ENCODE measurements around the gene CD14.
"Not testable (repeated sequence)": the region's sequence is repeated elsewhere in the genome, so short reads cannot be mapped to it uniquely, and the experiment has no call there.

CD14 gene

DNA sequence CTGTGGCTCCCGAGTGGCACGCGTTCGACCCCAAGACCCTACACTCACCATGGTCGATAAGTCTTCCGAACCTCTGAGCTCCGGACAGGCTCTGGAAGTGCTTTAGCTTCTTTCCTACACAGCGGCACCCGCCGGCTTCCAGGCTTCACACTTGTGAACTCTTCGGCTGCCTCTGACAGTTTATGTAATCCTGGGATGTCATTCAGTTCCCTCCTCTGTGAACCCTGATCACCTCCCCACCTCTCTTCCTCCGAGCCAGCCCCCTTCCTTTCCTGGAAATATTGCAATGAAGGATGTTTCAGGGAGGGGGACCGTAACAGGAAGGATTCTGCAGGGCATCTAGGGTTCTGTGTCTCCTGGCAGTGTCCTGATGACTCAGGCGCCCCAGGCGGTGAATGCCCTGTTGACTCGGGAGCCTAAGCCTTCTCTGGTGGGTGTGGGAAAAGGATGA lies at the start of gene CD14:
CD14 (minus strand) TSS at position 155 of the 451 bp plus-strand sequence; CDS start at position 51, 104 bp downstream.
- DNase-seq (ENCODE audit: low read depth): peak; percentile 91

DNA sequence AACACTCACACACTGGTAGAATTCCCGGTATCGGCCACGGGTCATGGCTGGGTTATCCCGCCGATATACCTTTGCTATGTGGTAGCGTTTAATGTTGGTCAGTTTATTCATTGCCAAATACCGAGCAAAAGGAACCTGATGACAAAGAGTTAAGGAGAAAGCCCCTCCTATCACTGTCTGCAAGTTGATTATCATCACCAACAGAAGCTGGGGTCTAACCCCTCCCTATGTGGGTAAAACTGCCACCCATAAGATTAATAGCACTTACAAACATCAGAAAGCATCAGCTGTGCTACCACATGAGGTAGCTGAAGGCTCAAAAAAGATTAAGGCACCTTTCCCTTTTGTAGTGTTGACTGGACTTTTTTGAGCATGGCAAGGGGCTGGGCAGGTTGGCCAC lies 46.0 kb upstream of the CD14 start:
- DNase-seq (ENCODE audit: low read depth): no peak

DNA sequence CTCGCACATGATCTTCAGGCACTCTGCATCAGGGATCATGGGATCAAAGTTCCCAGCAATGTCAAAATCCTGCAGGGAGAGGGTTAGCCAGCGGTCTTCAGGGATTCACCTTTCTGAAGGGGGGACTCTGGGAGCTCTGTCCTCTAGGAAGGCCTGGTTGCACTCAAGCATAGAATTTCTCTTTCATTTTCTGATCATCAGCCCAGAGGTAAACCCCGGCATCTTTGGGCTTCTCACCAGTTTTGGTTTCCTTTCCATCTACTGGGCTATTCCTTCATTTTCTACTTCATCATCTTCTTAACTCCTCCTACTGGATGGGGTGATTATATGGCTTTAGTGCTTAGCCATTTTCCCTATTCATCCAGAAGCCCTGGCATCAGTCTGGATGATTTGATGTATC lies 45.0 kb upstream of the CD14 start:
- no peak for DNase-seq (ENCODE audit: low read depth)

DNA sequence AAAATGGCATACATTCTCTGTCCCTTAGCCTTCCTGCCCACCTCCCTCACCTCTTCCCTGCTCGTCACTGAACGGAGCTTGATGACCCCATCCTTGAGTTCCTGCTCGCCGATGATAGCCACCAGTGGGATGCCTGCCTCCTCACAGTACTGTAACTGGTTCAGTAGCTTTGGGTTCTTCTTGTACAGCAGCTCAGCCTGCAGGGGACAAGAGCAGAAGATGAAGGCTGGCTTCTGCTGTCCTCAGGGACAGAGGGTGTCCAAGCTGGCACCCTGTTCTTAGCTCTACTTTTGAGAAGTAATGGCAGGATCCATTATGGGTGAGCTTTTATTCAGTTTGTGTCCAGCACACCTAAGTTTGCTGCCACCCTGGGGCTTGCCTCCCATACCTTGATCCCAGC lies 41.7 kb upstream of the CD14 start:
- no peak for DNase-seq (ENCODE audit: low read depth)

DNA sequence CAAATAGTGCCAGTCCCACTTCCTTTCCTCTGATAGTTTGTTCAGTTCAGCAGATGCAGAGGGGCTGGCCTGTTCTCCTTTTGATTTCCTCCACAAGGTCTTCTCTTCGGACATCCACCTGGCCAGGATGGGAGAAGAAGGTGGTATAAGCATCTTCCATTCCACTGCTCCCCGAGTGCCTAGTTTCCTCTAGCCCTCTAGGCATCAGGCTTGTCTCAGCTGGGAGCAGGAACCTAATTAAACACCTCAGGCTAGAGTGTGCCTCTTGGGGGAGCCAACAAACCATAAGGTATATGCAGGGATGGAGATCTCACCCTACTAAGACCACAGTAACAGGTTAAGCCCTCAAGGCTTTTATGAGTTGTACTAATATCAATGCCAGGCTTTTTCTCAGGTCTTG lies 41.2 kb upstream of the CD14 start:
- no peak for DNase-seq (ENCODE audit: low read depth)

DNA sequence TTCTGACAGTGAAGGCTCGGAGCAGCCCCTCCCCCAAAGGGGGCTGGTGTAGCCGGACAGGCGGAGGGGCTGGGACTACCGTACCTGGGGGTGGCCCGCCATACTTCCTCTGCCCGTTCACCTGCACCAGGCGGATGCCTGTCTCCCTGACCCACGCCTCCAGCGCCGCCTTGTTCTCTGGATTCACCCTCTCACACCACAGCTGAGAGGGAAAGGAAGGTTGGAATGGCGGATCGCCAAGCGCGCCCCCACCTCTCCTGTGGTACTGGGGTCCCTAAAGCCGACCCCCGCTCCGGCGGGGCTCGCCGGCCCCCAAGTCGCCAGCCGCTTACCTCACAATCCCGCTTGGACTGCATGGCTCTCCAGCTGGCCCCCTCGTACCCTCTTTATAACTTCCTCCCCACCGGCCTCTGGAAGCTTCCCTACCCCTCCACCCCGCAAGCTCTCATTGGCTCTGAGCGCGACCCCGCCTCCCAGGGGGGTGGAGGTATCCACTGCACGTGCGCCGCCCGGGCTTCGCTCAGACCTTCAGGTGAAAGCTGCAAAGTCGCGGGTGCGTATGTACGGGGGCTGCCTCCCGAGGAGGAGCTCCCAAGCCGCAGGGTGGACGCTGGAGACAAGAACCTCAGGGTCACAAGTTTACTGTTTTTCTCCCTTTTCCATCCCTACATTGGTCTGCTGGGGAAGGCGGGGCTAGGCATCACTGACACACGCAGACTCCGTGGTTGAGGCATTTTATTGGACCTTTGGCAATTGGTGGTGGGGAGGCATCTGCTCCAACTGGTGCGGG lies 40.4 kb upstream of the CD14 start, which contains the start of gene DND1:
DND1 (minus strand) TSS at position 390 of the 790 bp plus-strand sequence; CDS start at position 356, 34 bp downstream.
- no peak for DNase-seq (ENCODE audit: low read depth)

DNA sequence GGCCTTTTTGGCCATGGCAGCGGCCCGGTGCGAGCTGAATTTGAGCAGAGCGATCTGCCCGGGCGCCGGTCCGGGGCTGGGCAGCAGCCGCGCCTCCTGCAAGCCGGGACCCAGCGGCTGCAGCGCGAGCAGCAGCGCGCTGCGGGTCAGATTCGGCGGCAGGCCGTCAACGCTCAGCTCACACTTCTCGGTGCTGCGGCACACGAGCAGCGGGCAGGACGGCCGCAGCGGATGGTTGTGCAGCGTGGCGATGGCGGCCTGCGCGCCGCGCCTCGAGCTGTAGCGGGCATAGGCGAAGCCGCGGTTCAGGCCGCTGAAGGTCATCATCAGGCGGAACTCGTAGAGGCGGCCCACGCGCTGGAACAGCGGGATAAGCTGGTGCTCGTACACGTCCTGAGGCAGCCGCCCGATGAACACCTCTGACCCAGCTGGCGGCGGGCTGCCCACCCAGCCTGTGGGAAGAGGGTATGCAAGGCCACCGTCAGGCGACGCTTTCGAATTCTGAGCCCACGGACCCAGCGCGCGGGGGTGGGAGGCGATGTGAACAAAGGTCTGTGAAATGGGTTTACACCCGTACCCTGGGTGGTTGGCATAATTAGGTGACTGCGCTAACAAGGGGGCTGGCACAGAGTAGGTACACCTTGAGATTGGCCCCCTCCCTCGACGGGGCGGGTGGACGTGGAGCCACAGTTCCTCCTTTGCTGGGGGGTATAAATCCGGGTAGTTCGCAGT lies 39.6 kb upstream of the CD14 start:
- DNase-seq (ENCODE audit: low read depth): peak; percentile 57

DNA sequence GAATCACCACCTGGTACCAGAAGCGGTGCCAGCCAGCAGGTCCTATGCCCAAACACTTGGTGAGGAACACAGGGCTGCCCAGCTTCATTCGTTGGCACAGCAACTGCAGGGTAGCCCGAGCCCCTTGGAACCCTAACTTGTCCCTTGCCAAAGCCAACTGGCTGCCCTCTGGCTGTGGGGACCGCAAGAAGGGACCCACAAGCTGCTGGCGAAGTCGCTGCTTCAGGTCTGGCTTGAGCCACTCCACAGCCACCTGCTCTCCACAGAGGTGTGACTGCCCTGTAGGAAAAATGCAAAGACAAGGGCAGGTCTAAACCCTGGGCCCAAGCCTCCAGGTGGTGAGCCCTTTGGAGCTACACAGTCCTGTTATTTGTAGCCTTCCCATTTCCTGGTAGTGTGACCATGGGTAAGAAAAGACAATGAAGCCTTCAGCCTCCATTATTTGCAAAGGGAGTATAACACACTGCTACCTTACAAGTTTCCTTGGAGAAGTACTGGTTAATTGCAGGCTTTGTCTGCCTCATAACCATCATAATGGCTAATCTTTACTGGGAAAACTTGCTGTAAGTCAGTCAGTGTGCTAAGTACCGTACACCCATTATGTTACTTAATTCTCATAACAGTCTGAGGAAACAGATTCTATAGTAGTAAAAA lies 38.6 kb upstream of the CD14 start:
- DNase-seq (ENCODE audit: low read depth): no peak

DNA sequence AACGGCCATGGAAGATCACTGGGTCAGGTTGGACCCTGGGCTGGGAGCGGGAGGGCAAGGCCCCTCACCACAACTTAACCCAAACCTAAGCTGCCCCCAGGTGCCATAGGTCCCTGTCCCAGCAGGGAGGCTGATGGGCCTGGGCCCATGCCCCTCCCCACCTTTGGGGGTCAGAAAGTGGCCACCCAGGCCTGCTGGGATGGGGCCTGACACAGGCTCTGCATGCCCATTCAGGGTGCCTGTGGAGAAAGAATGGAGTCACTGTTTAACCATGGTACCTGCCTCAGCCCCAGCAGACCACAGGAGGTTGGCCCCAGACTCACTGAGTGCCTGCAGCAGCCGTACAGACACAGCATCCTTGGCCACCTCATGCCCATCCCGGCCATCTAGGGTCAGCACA lies 38.1 kb upstream of the CD14 start:
- DNase-seq (ENCODE audit: low read depth): not testable (repeated sequence)

DNA sequence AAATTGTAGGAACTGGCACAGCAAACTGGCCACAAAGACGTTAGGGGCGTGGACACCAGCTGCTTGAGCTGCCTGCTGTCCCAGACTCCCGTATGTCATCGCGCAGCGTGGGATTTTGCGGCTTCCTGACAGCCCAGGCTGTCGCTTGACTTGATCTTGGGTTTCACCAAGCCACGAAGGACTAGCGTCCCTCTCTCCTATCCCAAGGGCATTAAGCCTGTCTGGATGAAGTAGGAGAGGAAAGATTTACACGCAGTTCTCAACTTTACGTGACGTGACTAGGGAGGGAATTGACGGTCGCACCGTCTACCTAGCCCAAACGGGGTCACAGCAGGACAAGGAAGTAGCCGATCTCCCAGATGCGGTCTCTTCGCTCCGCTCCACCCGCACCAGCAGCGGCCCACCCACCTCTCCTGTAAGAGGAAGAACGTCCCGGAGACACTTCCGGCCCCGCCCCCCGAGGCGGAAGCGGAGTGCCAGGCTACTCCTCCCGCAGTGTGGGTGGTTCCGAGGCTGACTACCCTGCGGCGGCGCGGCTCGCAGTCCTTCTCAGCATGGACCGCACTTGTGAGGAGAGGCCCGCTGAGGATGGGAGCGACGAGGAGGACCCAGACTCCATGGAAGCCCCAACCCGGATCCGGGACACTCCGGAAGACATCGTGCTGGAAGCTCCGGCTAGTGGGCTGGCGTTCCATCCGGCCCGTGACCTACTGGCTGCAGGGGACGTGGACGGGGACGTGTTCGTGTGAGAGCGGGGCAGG lies 31.6 kb upstream of the CD14 start, which contains the start of gene WDR55:
WDR55 (plus strand) TSS at position 546 of the 761 bp plus-strand sequence; CDS start at position 555, 9 bp downstream.
- DNase-seq (ENCODE audit: low read depth): peak; percentile 96

DNA sequence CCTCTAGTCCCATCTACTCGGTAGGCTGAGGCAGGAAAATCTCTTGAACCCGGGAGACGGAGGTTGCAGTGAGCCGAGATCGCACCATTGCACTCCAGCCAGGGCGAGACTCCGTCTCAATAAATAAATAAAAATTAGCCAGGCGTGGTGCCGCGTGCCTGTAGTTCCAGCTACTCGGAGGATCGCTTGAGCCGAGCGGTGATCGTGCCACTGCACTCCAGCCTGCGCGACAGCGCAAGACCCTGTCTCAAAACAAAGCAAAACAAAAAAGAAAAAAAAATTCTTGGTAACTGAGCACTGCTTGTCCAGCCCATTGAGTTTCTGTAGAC lies 31.0 kb upstream of the CD14 start:
- no peak for DNase-seq (ENCODE audit: low read depth)

DNA sequence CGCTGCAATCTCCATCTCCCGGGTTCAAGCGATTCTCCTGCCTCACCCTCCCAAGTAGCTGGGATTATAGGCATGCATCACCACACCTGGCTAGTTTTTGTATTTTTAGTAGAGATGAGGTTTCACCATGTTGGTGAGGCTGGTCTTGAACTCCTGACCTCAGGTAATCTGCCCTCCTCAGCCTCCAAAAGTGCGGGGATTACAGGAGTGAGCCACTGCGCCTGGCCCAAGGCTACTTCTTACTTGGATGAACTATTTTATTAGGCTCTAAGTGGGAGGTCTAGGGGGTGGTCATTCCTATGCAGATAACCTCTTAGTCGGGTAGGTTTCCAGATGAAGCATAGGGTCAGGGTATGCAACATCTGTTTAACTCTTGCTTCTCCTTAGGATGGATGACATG lies 27.4 kb upstream of the CD14 start:
- DNase-seq (ENCODE audit: low read depth): not testable (repeated sequence)

DNA sequence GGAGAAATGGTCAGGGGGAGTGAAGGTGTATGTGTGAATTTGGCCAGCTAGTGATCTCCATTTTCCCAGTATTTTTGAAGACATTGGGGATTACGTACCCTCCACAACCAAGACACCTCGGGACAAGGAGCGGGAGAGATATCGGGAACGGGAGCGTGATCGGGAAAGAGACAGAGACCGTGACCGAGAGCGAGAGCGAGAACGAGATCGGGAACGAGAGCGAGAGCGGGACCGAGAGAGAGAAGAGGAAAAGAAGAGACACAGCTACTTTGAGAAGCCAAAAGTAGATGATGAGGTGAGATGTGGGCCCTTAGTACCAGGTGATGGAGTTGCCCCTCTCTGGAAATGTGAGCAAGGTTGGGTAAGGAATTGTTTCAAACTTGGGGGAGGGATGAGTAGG lies 25.9 kb upstream of the CD14 start:
- DNase-seq (ENCODE audit: low read depth): no peak

DNA sequence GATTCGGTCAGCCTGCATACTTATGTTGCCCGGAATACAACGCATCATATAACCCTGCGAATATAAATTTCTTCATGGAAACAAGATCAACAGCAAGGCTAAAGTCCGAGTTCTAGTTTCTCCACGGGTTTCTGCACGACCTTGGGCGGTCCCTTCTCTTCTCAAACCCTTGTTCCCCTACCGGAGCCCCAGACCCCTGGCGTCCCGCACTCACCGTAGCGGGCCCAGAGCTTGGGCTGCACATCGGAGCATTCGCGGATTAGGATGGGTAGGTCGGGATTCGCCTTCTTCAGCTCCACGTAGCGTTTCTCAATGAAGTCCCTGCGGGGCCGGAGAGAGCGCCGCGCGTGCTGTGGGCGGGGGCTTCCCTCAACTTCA lies 14.1 kb upstream of the CD14 start:
- DNase-seq (ENCODE audit: low read depth): peak; percentile 17

DNA sequence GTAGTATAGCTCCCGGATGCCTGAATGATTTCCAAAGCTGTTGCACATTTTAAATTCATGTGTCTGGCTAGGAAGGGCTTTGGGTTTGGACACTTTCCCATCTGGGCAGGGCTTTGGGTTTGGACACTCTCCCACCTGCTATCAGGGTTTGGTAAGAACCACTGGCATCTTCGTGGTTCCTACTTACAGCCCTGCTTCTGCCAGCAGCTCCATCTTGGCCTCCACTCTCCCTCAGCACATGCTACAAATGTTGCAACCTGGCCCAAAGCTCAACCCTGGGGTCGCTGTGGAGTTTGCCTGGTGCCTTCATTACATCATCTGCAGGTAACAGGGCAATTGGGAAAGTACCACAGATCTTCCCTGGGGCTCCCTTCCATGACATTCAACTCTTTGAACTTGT lies 9.7 kb upstream of the CD14 start:
- no peak for DNase-seq (ENCODE audit: low read depth)

DNA sequence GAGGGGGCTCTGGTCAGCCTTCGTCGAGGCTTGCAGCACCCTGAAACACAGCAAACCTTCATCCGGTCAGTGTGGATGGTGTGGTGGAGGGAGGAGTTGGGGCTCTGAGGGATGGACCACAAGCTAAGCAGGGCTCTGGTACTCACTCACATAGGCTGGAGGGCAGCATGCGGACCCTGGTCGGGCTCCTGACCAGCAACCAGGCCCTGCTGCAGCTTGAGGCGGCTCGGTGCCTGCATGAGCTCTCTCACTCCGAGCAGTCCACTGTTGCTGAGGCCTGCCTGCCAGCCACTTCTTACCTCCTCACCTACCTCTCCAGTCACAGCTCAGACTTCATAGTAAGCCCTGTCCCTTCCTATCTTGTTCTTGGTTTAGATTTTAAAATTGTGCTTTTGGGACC lies 8.7 kb upstream of the CD14 start:
- DNase-seq (ENCODE audit: low read depth): no peak

DNA sequence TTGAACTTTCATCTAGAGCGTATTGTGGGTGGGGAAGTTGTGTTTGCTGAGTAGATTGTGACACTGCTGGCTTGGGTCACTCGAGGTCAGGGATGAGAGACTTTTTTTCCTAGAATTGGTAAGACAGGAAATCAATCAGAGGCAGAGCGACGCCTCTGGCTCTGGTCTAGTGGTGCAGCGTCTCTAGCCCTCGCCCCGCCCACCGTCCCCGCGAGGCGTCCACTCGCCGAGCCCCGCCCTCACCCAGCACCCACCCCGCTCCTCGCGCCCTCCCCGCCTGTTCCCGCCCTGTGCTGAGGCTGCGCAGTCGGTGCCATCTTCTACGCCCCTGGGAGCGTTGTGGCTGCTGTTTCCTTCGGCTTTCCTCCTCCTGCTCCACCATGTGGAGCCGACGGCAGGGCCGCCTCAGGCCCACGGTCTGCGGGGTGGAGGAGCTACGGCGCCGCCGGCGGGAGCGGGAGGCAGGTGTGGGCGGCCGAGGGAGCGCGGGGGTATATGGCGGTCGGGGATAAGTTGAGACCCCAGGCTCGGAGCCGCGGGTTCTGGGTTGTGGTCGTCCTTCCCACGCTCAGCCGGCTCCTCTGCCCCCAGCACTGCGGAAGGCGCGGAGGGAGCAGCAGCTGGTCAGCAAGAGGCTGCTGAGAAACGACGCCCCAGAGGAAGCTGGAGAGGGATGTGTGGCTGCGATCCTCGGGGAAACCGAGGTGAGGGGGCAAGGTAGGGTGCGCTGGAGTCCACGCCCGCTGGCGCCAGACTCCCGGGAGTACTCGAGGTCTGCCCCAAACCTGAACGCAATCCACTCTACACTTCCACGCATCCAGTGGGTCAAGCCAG lies 6.4 kb upstream of the CD14 start, which contains the start of gene TMCO6:
TMCO6 (plus strand) TSS at position 304 of the 834 bp plus-strand sequence; CDS start at position 381, 77 bp downstream.
- peak; percentile 94 for DNase-seq (ENCODE audit: low read depth)

DNA sequence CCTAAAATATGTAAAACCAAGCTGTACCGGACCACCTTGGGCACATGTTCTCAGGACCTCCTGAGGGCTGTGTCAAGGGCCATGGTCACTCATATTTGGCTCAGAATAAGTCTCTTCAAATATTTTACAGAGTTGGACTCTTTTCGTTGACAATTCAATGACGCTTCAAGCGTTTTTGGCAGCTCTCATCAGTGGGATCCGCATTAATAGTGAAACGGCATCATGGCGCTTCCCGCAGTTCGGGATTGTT lies 5.8 kb upstream of the CD14 start:
- DNase-seq (ENCODE audit: low read depth): not testable (repeated sequence)

DNA sequence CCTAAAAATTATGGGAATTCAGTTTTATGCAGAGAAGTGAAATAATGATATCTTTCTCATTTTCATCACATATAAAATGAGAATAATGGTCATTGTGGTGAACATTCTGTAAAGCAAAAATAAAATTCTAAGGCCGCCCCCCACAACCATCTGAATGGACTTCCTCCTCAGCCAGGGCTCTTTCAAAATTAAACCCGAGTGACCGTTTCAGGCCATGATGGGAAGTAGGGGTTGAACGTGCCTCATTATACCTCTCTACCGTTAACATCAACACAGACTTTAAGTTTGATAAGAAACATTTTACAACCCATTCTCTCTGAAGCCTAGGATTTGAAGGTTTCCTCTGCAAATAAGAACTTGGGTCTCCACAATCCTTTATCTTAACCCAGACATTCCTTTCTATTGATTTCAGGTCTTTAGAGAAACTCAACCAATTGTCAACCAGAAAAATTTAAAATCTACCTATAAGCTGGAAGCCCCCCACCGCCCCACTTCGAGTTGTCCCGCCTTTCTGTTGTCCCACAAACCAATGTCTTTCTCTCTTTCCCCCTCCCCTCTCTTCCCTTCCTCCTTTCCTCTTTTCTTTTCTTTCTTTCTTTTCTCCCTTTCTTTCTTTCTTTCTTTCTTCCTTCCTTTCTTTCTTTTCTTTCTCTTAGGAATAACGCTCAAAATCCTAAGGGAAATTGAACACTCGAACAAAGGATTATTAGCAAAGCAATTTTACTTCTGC lies 4.6 kb upstream of the CD14 start:
- no peak for DNase-seq (ENCODE audit: low read depth)

All from ELR (cell line).